HepG2 (cell line): ENCODE results near the gene SLC12A3. TPM values are rescaled to one million over a fixed set of nuclear protein-coding genes. Genes with fewer than 3 reads are reported as not detected.
A peak's percentile ranks its signal among the peaks of the same experiment; 100 is the strongest.

Source experiments
- NFE2L1 ChIP-seq: sonication (generic); formaldehyde crosslinking; IDR thresholded peaks from 2 replicates; pipeline ENCODE4 v1.4.0; 2020; ENCODE audit warnings: missing genetic modification reagents, mild to moderate bottlenecking, borderline replicate concordance
- NR2F1 ChIP-seq, 2 experiments: fragments of 450-650 bp in 1 of 2; formaldehyde crosslinking in 1 of 2; IDR thresholded peaks; 2 replicates each; pipeline versions ENCODE4 v1.5.0 to v1.6.1; 2016 to 2020; ENCODE audit warnings: mild to moderate bottlenecking in 1 of 2, missing compliant biosample characterization in 1 of 2, missing genetic modification reagents in 1 of 2, moderate library complexity in 1 of 2
- PRMT3 ChIP-seq: sonication (generic); formaldehyde crosslinking; IDR thresholded peaks from 2 replicates; pipeline ENCODE4 v1.8.1; 2022; ENCODE audit warnings: low read depth, mild to moderate bottlenecking, moderate library complexity, missing genetic modification reagents, borderline replicate concordance
- SNAPC5 ChIP-seq: sonication (generic); formaldehyde crosslinking; IDR thresholded peaks from 2 replicates; pipeline ENCODE4 v1.8.1; 2023; ENCODE audit warnings: mild to moderate bottlenecking, missing genetic modification reagents, borderline replicate concordance
- STAT5B ChIP-seq: sonication (generic); formaldehyde crosslinking; IDR thresholded peaks from 2 replicates; pipeline ENCODE4 v1.4.0; 2020; ENCODE audit warnings: missing genetic modification reagents
- ZBTB25 ChIP-seq: IDR thresholded peaks from 2 replicates; pipeline ENCODE4 v1.6.1; 2018; ENCODE audit warnings: missing genetic modification reagents
- ZFP37 ChIP-seq: sonication (generic); formaldehyde crosslinking; IDR thresholded peaks from 2 replicates; pipeline ENCODE4 v1.4.0; 2020; ENCODE audit warnings: missing genetic modification reagents, borderline replicate concordance
- ZMYM3 ChIP-seq: sonication (generic); formaldehyde crosslinking; IDR thresholded peaks from 2 replicates; pipeline ENCODE4 v1.5.1; 2020; ENCODE audit warnings: mild to moderate bottlenecking, missing genetic modification reagents
- ZNF234 ChIP-seq: sonication (generic); formaldehyde crosslinking; conservative IDR thresholded peaks from 2 replicates; pipeline ENCODE4 v1.5.1; 2020; ENCODE audit warnings: mild to moderate bottlenecking, missing genetic modification reagents
- ZNF235 ChIP-seq: sonication (generic); formaldehyde crosslinking; IDR thresholded peaks from 2 replicates; pipeline ENCODE4 v1.8.1; 2023; ENCODE audit warnings: mild to moderate bottlenecking, missing genetic modification reagents, borderline replicate concordance
- ZNF546 ChIP-seq: sonication (generic); formaldehyde crosslinking; conservative IDR thresholded peaks from 2 replicates; pipeline ENCODE4 v1.8.1; 2023; ENCODE audit warnings: mild to moderate bottlenecking, missing genetic modification reagents
- ZNF670 ChIP-seq: sonication (generic); formaldehyde crosslinking; IDR thresholded peaks from 2 replicates; pipeline ENCODE4 v1.8.0; 2022; ENCODE audit warnings: mild to moderate bottlenecking, missing genetic modification reagents, borderline replicate concordance
- ZNF704 ChIP-seq: sonication (generic); formaldehyde crosslinking; IDR thresholded peaks from 2 replicates; pipeline ENCODE4 v1.8.1; 2023; ENCODE audit warnings: mild to moderate bottlenecking, inconsistent platforms, moderate library complexity, missing genetic modification reagents, borderline replicate concordance
- ZNF879 ChIP-seq: sonication (generic); formaldehyde crosslinking; IDR thresholded peaks from 2 replicates; pipeline ENCODE4 v1.8.1; 2023; ENCODE audit warnings: missing genetic modification reagents
- polyA plus RNA-seq, 8 experiments: library from polyadenylated mRNA; depleted of rRNA in 3 of 8; stranded (reverse) in 7 of 8; unstranded in 1 of 8; fragments of >200 nt; fragmentation: Illumina TruSeq in 4 of 8; extraction: Trizol in 4 of 8; gene quantifications; 2 replicates each; pipeline versions ENCODE4 v1.2.1 to v1.2.3, GENCODE V29; 2011 to 2016; ENCODE audit warnings: low read depth in 4 of 8, missing spikeins in 1 of 8, mixed read lengths in 1 of 8; ENCODE audit not compliant: insufficient read depth in 1 of 8
- total RNA-seq, 5 experiments: library from RNA; depleted of rRNA; stranded (reverse); fragments of >200 nt; fragmentation: Illumina TruSeq; extraction: Trizol; gene quantifications; 2 replicates each; pipeline ENCODE4 v1.2.3, GENCODE V29; 2016; ENCODE audit warnings: low read depth in 1 of 5
- TF ChIP-seq, protein P1 (sequence below): sonication (generic); formaldehyde crosslinking; conservative IDR thresholded peaks from 2 replicates; pipeline ENCODE4 v1.8.1; 2023; ENCODE audit warnings: missing genetic modification reagents
- TF ChIP-seq, protein P2 (sequence below): sonication (generic); formaldehyde crosslinking; IDR thresholded peaks from 2 replicates; pipeline ENCODE4 v1.4.0; 2020; ENCODE audit warnings: mild to moderate bottlenecking, missing genetic modification reagents

Gene SLC12A3
- total and polyA plus RNA-seq, 2 of the 13 experiments (the other 11 are each of a cell fraction or from before 2014, with no cell fraction given), result 6.2 TPM; not detected in 1

GRCh38 chr16:56849690-56850680 is 15.0 kb upstream of the SLC12A3 start (continued):
- TF ChIP-seq ZBTB25 (CRISPR knock-in tag) (no peak), ZNF546 (no peak), ZNF235 (CRISPR knock-in tag) (no peak), SNAPC5 (CRISPR knock-in tag) (peak; percentile 33; the same call in 1 of the 2 replicates), STAT5B (no peak), ZNF670 (CRISPR knock-in tag) (no peak), ZNF704 (no peak), PRMT3 (CRISPR knock-in tag) (no peak), ZFP37 (CRISPR knock-in tag) (0 out of 2 replicates have a peak, but pooled peaks have one; percentile 9), NR2F1 (CRISPR knock-in tag; IDR thresholded peaks at IDR 0.05) (peak in 1 of 2 experiments; percentile 46; a peak in 1 of 4 replicates), ZNF879 (CRISPR knock-in tag) (no peak), ZNF234 (CRISPR knock-in tag) (no peak), ZMYM3 (peak; percentile 75), NFE2L1 (CRISPR knock-in tag) (no peak)
- TF ChIP-seq, protein P1, sequence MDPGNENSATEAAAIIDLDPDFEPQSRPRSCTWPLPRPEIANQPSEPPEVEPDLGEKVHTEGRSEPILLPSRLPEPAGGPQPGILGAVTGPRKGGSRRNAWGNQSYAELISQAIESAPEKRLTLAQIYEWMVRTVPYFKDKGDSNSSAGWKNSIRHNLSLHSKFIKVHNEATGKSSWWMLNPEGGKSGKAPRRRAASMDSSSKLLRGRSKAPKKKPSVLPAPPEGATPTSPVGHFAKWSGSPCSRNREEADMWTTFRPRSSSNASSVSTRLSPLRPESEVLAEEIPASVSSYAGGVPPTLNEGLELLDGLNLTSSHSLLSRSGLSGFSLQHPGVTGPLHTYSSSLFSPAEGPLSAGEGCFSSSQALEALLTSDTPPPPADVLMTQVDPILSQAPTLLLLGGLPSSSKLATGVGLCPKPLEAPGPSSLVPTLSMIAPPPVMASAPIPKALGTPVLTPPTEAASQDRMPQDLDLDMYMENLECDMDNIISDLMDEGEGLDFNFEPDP (CRISPR knock-in tag), result no peak
- TF ChIP-seq, protein P2, sequence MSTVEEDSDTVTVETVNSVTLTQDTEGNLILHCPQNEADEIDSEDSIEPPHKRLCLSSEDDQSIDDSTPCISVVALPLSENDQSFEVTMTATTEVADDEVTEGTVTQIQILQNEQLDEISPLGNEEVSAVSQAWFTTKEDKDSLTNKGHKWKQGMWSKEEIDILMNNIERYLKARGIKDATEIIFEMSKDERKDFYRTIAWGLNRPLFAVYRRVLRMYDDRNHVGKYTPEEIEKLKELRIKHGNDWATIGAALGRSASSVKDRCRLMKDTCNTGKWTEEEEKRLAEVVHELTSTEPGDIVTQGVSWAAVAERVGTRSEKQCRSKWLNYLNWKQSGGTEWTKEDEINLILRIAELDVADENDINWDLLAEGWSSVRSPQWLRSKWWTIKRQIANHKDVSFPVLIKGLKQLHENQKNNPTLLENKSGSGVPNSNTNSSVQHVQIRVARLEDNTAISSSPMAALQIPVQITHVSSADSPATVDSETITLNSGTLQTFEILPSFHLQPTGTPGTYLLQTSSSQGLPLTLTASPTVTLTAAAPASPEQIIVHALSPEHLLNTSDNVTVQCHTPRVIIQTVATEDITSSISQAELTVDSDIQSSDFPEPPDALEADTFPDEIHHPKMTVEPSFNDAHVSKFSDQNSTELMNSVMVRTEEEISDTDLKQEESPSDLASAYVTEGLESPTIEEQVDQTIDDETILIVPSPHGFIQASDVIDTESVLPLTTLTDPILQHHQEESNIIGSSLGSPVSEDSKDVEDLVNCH (CRISPR knock-in tag), result no peak
